Stimulated activated CD8-positive, alpha-beta memory T cell treated with anti-CD3 and anti-CD28 coated beads, Interleukin-12 subunit alpha, Interleukin-12 subunit beta, amount 100 ng/mL, for 24 hours (primary cell): ENCODE results near the gene SPRING1.

Experiments used
- DNase-seq: peaks from one replicate; pipeline ENCODE4 v3.0.0-alpha.2; 2020; ENCODE audit errors: extremely low read depth

SPRING1 gene

GRCh38 chr12:116739381-116739887, 1.6 kb upstream of the SPRING1 start:
- DNase-seq = no peak

GRCh38 chr12:116736962-116737773, 701 bp downstream of the SPRING1 start:
- no peak for DNase-seq

GRCh38 chr12:116735951-116736599, 1.8 kb downstream of the SPRING1 start:
- DNase-seq = no peak

GRCh38 chr12:116735084-116735483, 2.8 kb downstream of the SPRING1 start:
- DNase-seq = no peak

- no peak for DNase-seq
Measured at GRCh38 chr12:116734156-116734768, 3.6 kb downstream of the SPRING1 start.

GRCh38 chr12:116731801-116732200, 6.1 kb downstream of the SPRING1 start:
- no peak for DNase-seq

GRCh38 chr12:116727891-116728290, 10.0 kb downstream of the SPRING1 start:
- DNase-seq = no peak

- no peak for DNase-seq
Measured at GRCh38 chr12:116727261-116727660, 10.6 kb downstream of the SPRING1 start.

- DNase-seq = no peak
Measured at GRCh38 chr12:116726694-116727093, 11.2 kb downstream of the SPRING1 start.

- no peak for DNase-seq
Measured at GRCh38 chr12:116722245-116722644, 15.6 kb downstream of the SPRING1 start.

GRCh38 chr12:116719731-116720528, 17.9 kb downstream of the SPRING1 start:
- DNase-seq = no peak

GRCh38 chr12:116718655-116719454, 19.0 kb downstream of the SPRING1 start:
- no peak for DNase-seq

- DNase-seq = no peak
Measured at GRCh38 chr12:116717466-116718437, 20.1 kb downstream of the SPRING1 start.

- no peak for DNase-seq
Measured at GRCh38 chr12:116714175-116714574, 23.7 kb downstream of the SPRING1 start.

- no peak for DNase-seq
Measured at GRCh38 chr12:116713527-116713926, 24.3 kb downstream of the SPRING1 start.

GRCh38 chr12:116712458-116713303, 25.2 kb downstream of the SPRING1 start:
- no peak for DNase-seq

- no peak for DNase-seq
Measured at GRCh38 chr12:116710370-116711150, 27.3 kb downstream of the SPRING1 start.

GRCh38 chr12:116709768-116710167, 28.1 kb downstream of the SPRING1 start:
- DNase-seq = no peak
